ACC112 (cell line): ENCODE results near the gene MACROD1.
A peak's percentile ranks its signal among the peaks of the same experiment; 100 is the strongest.

ENCODE experiments used
- H2AFZ ChIP-seq: fragments of 200-600 bp; sonication (generic); one replicate; pipeline ENCODE4 v1.6.0; 2017; ENCODE audit warnings: antibody characterized with exemption, low read length; ENCODE audit not compliant: unreplicated experiment
- H3K27ac ChIP-seq: fragments of 200-600 bp; sonication (generic); 2 replicates; pipeline ENCODE4 v1.5.1; 2014; ENCODE audit warnings: low read depth, mild to moderate bottlenecking, antibody characterized with exemption, low read length, moderate library complexity
- H3K27me3 ChIP-seq: fragments of 200-600 bp; sonication (generic); 2 replicates; pipeline ENCODE4 v1.6.1; 2014; ENCODE audit warnings: mild to moderate bottlenecking, antibody characterized with exemption, low read length, moderate library complexity, mixed read lengths; ENCODE audit not compliant: insufficient read depth
- H3K36me3 ChIP-seq: fragments of 200-600 bp; sonication (generic); 2 replicates; pipeline ENCODE4 v1.6.1; 2016; ENCODE audit warnings: mild to moderate bottlenecking, antibody characterized with exemption, low read length, moderate library complexity, mixed read lengths; ENCODE audit not compliant: insufficient read depth
- H3K4me1 ChIP-seq: fragments of 200-600 bp; sonication (generic); one replicate; pipeline ENCODE4 v1.6.1; 2016; ENCODE audit warnings: low read length, mixed read lengths; ENCODE audit not compliant: insufficient read depth, unreplicated experiment, control insufficient read depth
- H3K4me3 ChIP-seq: fragments of 200-600 bp; sonication (generic); 2 replicates; pipeline ENCODE4 v1.5.1; 2014; ENCODE audit warnings: mild to moderate bottlenecking, low read depth, low read length
- H3K79me2 ChIP-seq: fragments of 200-600 bp; sonication (generic); one replicate; pipeline ENCODE4 v1.6.0; 2016; ENCODE audit warnings: low read length; ENCODE audit not compliant: control insufficient read depth, unreplicated experiment, insufficient read depth

Gene MACROD1

GRCh38 chr11:64037027-64037634 is 128.8 kb downstream of the MACROD1 start:
- H3K27me3 ChIP-seq: peaks cover 16% of the 10 kb centered on the region
- no peaks in the 10 kb centered on the region for H3K36me3 ChIP-seq
- no peak overlapping the region for H2AFZ ChIP-seq
- H3K79me2 ChIP-seq: no peaks in the 10 kb centered on the region
- peaks cover 5% of the 10 kb centered on the region for H3K4me1 ChIP-seq
- H3K27ac ChIP-seq: no peak overlapping the region
- no peak overlapping the region for H3K4me3 ChIP-seq

DNA sequence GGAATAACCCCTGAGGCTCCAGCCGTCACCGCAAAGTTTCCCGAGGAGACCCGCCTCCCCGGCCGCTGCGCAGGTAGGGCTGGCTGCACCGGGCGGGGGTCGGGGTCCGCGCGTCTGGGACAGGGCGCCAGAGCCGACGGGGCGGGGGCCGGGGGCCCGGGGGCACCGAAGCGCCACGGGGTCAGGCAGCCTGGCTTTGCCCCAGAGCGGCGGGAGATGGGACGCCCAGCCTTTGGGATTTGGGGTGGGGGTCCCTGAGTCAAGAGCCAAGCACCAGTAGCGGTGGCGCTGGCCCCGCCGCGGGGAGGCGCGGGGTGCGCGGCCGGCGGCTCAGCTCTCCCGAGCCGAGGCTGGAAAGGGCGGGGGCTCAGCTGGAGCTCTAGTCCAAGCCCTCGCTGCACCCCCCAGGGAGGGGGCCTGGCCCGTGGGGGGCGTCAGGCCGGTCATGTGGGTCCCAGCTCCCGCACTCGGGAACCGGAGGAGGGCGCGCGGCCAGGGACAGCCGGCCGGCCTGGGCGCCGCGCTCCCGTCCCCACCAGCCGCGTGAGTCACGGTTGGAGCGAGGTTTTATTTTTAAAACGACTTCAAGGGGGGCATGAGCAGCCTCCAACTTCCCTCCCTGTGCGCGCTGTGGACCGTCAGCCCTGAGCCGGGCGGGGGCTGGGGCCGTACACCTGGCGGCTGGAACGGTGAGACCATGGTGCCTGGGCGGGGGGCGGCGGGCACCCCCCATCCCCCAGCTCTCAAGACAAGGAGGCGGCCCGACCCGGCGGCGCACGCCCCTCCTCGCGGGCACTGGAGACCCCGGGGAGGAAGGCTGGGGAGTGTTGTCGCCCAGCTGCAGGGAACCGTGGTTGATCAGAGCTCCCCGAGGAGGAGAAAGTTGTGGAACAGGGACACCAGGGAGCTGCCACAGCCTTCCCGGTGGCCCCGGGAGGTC is 129.6 kb downstream of the MACROD1 start:
- peaks cover 16% of the 10 kb centered on the region for H3K27me3 ChIP-seq
- peaks cover 5% of the 10 kb centered on the region for H3K4me1 ChIP-seq
- H2AFZ ChIP-seq: no peak overlapping the region
- H3K4me3 ChIP-seq: peak overlapping the region; percentile 73
- H3K36me3 ChIP-seq: no peaks in the 10 kb centered on the region
- H3K27ac ChIP-seq: no peak overlapping the region
- H3K79me2 ChIP-seq: no peaks in the 10 kb centered on the region

- H3K4me1 ChIP-seq: peaks cover 5% of the 10 kb centered on the region
- H3K27ac ChIP-seq: no peak within 1 kb of the TSS
- no peak within 1 kb of the TSS for H2AFZ ChIP-seq
- peak within 1 kb of the TSS; percentile 73 for H3K4me3 ChIP-seq
- H3K27me3 ChIP-seq: peaks cover 16% of the 10 kb centered on the region
- H3K79me2 ChIP-seq: no peaks in the 10 kb centered on the region
- H3K36me3 ChIP-seq: no peaks in the 10 kb centered on the region
These were observed 130.3 kb downstream of the MACROD1 start, which contains the start of gene FLRT1 for GRCh38 chr11:64035576-64035975. Gene FLRT1 (plus strand): TSS chr11:64035931. CDS start chr11:64116268, 80,337 bp downstream.

DNA sequence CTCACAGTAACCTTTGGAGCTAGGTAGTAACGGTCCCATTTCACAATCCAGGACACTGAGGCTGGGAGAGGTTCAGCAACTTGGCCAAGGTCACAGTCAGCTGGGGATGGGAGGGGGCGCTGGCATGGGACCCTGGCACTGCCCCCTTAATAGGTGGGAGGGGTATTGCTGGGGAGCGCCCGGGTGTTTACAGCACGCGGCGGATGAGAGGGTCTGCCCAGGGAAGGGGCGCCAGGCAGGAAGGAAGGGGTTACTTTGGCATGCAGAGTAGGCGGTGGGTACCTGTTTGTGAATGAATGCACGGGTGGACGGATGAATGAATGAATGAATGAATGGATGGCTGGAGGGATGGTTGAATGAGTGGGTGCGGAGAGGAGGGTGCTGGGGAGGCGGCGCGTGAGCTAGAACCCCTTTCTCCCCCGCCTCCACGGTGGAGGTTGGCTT is 130.8 kb downstream of the MACROD1 start:
- Histone ChIP-seq H3K36me3 (no peaks in the 10 kb centered on the region), H3K27ac (no peak overlapping the region), H2AFZ (no peak overlapping the region), H3K4me1 (peaks cover 5% of the 10 kb centered on the region), H3K4me3 (no peak overlapping the region; the same call in 1 of the 2 replicates), H3K79me2 (no peaks in the 10 kb centered on the region), H3K27me3 (peaks cover 16% of the 10 kb centered on the region)

DNA sequence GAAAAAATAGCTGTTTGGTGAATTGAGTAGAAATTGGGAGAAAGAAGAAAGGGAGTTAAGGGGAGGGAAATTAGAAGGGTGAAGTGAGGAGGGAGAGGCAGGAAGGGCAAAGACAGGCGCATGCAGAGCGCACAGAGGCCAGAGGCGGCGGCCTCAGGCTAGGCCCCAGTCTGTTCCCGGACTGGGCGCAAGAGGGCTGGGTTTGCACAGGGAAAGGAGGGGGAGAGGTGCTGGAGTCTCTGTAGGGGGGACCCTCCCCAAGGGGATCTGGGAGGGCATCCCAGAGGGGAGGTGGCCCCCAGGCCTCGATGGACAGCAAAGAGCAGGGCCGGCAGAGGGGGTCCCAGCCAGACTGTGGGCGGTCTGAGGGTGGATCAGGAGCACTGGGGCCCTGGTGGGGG is 131.5 kb downstream of the MACROD1 start:
- Histone ChIP-seq H3K27me3 (peaks cover 16% of the 10 kb centered on the region), H3K4me1 (peaks cover 5% of the 10 kb centered on the region), H2AFZ (no peak overlapping the region), H3K4me3 (no peak overlapping the region), H3K27ac (no peak overlapping the region), H3K79me2 (no peaks in the 10 kb centered on the region), H3K36me3 (no peaks in the 10 kb centered on the region)

DNA sequence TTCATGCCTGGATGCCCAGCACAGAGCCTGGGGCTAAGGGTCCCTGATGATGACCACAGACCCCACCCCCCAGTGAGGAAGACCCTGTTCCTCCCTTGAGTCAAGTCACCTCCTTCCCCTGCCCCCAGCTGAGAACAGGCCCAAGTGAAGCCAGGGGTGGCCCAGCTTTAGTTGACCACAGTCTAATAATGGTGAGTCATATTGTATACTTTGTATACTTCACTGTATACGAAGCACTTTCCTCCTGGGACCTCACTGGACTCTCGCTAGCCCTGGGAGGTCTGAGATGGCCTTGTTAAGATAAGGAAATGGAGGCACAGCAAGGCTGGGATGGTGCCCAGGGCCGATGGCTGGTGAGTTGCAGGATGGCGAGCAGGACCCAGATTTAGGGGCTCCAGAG is 133.9 kb downstream of the MACROD1 start:
- Histone ChIP-seq H3K27ac (no peak overlapping the region), H3K79me2 (no peaks in the 10 kb centered on the region), H3K27me3 (peaks cover 16% of the 10 kb centered on the region), H3K4me3 (no peak overlapping the region), H2AFZ (no peak overlapping the region), H3K4me1 (peaks cover 5% of the 10 kb centered on the region), H3K36me3 (no peaks in the 10 kb centered on the region)

- H3K36me3 ChIP-seq: no peaks in the 10 kb centered on the region
- H3K4me1 ChIP-seq: peaks cover 5% of the 10 kb centered on the region
- no peaks in the 10 kb centered on the region for H3K79me2 ChIP-seq
- peaks cover 16% of the 10 kb centered on the region for H3K27me3 ChIP-seq
- no peak overlapping the region for H3K27ac ChIP-seq
- no peak overlapping the region for H2AFZ ChIP-seq
- H3K4me3 ChIP-seq: no peak overlapping the region
These were observed 134.9 kb downstream of the MACROD1 start for GRCh38 chr11:64031001-64031400.

GRCh38 chr11:64029773-64030172 is 136.1 kb downstream of the MACROD1 start:
- peaks cover 10% of the 10 kb centered on the region for H3K27me3 ChIP-seq
- H3K4me1 ChIP-seq: no peaks in the 10 kb centered on the region
- H2AFZ ChIP-seq: no peak overlapping the region
- no peaks in the 10 kb centered on the region for H3K36me3 ChIP-seq
- no peaks in the 10 kb centered on the region for H3K79me2 ChIP-seq
- no peak overlapping the region for H3K4me3 ChIP-seq
- no peak overlapping the region for H3K27ac ChIP-seq

DNA sequence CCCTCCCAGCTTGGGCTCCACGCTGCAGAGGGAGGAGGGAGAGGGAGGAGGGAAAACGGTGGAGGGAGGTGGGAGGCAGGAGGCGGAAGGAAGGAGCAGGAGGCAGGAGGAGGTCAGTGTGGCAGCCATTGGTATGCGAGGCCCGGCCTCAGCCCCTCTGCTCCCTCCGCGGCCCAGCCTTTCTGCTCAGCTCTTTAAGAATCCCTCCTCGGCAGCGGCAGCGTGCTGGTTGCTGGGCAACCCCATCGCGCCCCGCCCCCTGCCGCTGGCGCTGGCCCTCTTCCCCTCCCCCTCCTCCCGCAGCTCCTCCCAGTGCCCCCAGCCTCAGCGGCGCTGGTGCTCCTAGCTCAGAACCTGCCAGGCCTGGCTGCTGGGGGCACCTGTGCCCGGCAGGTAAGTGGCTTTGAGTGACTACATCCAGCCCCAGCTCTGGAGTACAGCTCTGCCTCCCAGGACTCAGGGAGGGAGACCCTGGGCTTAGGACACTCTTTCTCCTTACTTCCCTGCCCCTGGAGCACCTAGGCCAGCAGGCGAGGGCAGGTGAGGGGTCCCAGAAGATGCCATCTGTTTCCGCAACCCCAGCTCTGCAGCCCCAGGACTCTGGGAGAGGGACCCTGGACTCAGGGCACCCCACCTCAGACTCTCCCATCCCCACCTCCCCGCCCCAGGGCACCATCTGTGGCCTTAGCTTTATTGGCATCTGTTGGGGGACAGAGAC is 137.4 kb downstream of the MACROD1 start:
- no peak overlapping the region for H3K27ac ChIP-seq
- H3K4me3 ChIP-seq: no peak overlapping the region
- H3K4me1 ChIP-seq: no peaks in the 10 kb centered on the region
- no peak overlapping the region for H2AFZ ChIP-seq
- no peaks in the 10 kb centered on the region for H3K36me3 ChIP-seq
- no peaks in the 10 kb centered on the region for H3K27me3 ChIP-seq
- no peaks in the 10 kb centered on the region for H3K79me2 ChIP-seq

- no peak overlapping the region for H3K27ac ChIP-seq
- no peaks in the 10 kb centered on the region for H3K27me3 ChIP-seq
- no peaks in the 10 kb centered on the region for H3K36me3 ChIP-seq
- H3K4me1 ChIP-seq: no peaks in the 10 kb centered on the region
- H3K79me2 ChIP-seq: no peaks in the 10 kb centered on the region
- H2AFZ ChIP-seq: no peak overlapping the region
- H3K4me3 ChIP-seq: no peak overlapping the region
These were observed 138.1 kb downstream of the MACROD1 start for GRCh38 chr11:64027651-64028397.
